Right lobe of liver (tissue), 4 donors: ENCODE data around the gene RAB28.

Source experiments
- CTCF ChIP-seq, 4 donors: fragments of 200-600 bp in 3 of 4; fragments of 450-650 bp in 1 of 4; IDR thresholded peaks; one replicate each; pipeline versions ENCODE4 v1.5.1 to v1.8.0; 2016 to 2022; ENCODE audit warnings: antibody characterized with exemption in 4 of 4, mild to moderate bottlenecking in 2 of 4
- POLR2A ChIP-seq: fragments of 450-650 bp; IDR thresholded peaks from one replicate; pipeline ENCODE4 v1.6.1; 2017; ENCODE audit warnings: antibody characterized with exemption, mild to moderate bottlenecking
- donor health status: DM: no; HTN: no; CAD: no.
- donor health status: DM: no; HTN: no; CAD: no.
- donor health status: DM: no; HTN: yes; CAD: no.

- TF ChIP-seq POLR2A (no peak), CTCF (IDR thresholded peaks at IDR 0.05) (no peak)
Measured at GRCh38 chr4:13331827-13332226, 152.3 kb downstream of the RAB28 start.
